ENCODE data around the gene NRXN3.

NRXN3 gene

GRCh38 chr14:79638672-79639266 lies 1468.6 kb downstream of the NRXN3 start:
- TF ChIP-seq CTCF (conservative IDR thresholded peaks at IDR 0.05; ENCODE audit: low read length): no peak
- no peak for DNase-seq (ENCODE audit: low read depth)

DNA sequence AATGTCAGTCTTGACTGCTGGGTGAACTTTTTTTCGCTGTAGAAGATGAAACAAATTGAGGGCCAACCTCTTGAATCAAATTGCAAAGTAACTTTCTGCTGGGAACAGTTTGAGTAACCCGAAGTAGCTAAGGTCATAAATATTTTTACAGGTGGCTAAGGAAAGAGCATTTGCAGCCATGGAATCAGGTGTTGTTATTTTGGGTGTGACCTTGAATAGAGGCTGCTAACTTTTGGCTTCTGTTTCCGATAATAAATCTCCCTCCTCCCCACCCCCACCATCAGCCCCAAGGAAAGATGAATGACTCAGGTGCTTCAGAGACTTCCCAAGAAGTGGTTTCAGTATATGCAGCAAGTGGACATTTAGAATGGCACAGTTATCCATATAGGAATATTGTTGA lies 1469.4 kb downstream of the NRXN3 start:
- DNase-seq (ENCODE audit: low read depth): no peak
- H3K4me3 ChIP-seq (ENCODE audit: low read length): no peak overlapping the region
- no peak for TF ChIP-seq CTCF (conservative IDR thresholded peaks at IDR 0.05; ENCODE audit: low read length)

More at GRCh38 chr14:79638672-79639266, 1468.6 kb downstream of the NRXN3 start:
- no peak overlapping the region for H3K4me3 ChIP-seq (ENCODE audit: low read length)

DNA sequence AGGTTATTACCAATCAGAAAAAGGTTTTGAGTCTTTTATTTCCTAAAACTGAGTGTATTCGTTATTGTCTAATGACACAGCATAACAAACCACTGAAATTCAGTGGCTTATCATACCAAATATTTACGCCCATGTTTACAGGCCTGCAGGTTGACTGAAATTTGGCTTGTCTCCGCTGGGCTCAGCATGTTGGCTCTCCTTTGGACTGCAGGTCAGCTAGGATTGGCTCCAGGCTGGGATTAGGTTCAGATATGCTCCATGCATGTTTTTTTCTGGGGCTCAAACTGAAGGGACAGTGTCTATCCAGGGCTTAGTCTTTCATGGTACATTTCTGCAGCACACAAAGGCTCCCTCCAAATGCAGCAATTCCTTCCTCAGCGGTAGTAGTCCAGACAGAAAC lies 1471.2 kb downstream of the NRXN3 start:
- H3K4me3 ChIP-seq (ENCODE audit: low read length): no peak overlapping the region
- no peak for DNase-seq (ENCODE audit: low read depth)
- no peak for TF ChIP-seq CTCF (conservative IDR thresholded peaks at IDR 0.05; ENCODE audit: low read length)

GRCh38 chr14:79643132-79643531 lies 1473.0 kb downstream of the NRXN3 start:
- no peak for DNase-seq (ENCODE audit: low read depth)
- no peak for TF ChIP-seq CTCF (conservative IDR thresholded peaks at IDR 0.05; ENCODE audit: low read length)
- no peak overlapping the region for H3K4me3 ChIP-seq (ENCODE audit: low read length)

- no peak for TF ChIP-seq CTCF (conservative IDR thresholded peaks at IDR 0.05; ENCODE audit: low read length)
- DNase-seq (ENCODE audit: low read depth): no peak
- no peak overlapping the region for H3K4me3 ChIP-seq (ENCODE audit: low read length)
These were observed 1475.7 kb downstream of the NRXN3 start for GRCh38 chr14:79645753-79646362.

DNA sequence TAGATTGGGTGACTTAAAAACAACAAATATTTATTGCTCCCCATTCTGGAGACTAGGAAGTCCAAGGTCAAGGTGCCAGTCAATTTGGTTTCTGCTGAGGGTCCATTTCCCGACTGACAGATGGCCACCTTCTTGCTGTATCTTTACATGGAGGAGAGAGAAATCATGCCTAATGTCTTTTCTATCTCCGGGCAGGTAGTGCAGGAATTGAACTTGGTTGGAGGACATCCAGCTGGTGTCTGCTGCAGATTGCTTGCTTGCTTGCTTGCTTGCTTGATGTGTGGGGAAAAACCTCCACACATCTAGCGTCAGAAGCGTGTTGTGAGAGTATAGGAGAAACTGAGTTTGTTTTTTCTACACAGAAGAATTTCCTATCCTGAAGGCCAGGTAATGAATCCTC lies 1479.7 kb downstream of the NRXN3 start:
- DNase-seq (ENCODE audit: low read depth): no peak
- no peak overlapping the region for H3K4me3 ChIP-seq (ENCODE audit: low read length)
- no peak for TF ChIP-seq CTCF (conservative IDR thresholded peaks at IDR 0.05; ENCODE audit: low read length)
